ENCODE results near the gene IL2RA. TPM values are rescaled to one million over a fixed set of nuclear protein-coding genes. Genes with fewer than 3 reads are reported as not detected.
A peak's percentile ranks its signal among the peaks of the same experiment; 100 is the strongest.

Gene IL2RA
- total RNA-seq, 1 donor from 2014 or later: 4.3 TPM

DNA sequence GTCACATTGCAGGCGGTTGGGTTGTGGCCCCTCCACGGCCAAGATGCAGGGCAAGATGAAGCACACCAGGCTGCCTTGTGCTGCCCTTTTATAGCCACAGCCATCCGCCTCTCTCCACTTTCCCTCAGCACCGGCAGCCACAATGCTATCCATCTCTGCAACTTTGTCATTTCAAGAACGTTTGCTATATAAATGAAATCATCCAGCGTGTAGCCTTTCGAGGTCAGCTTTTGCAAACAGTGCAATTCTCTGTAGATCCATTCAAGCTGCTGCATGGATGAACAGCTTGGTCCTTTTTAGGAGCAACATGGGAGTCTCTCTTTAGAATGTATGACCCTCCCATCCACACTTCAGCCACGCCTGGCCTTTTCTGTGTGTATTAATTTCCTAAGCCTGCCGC lies 78.4 kb downstream of the IL2RA start:
- TF ChIP-seq CTCF (IDR thresholded peaks at IDR 0.05): no peak
- peak; percentile 42 for ATAC-seq
- DNase-seq: no peak
- H3K4me3 ChIP-seq: no peak overlapping the region
- no peaks in the 10 kb centered on the region for H3K9me3 ChIP-seq
- no peaks in the 10 kb centered on the region for H3K36me3 ChIP-seq
- no peak overlapping the region for H3K27ac ChIP-seq
- H3K27me3 ChIP-seq: no peaks in the 10 kb centered on the region
- intact Hi-C loops (cut with DNase I): no loop called here
- H3K4me1 ChIP-seq: no peaks in the 10 kb centered on the region

- no peaks in the 10 kb centered on the region for H3K27me3 ChIP-seq
- ATAC-seq (no peak), DNase-seq (no peak)
- no peaks in the 10 kb centered on the region for H3K36me3 ChIP-seq
- H3K4me1 ChIP-seq: no peaks in the 10 kb centered on the region
- no peaks in the 10 kb centered on the region for H3K9me3 ChIP-seq
- H3K27ac ChIP-seq: no peak overlapping the region
- intact Hi-C loops (cut with DNase I): no loop called here
- TF ChIP-seq CTCF (IDR thresholded peaks at IDR 0.05): no peak
- no peak overlapping the region for H3K4me3 ChIP-seq
Observed at GRCh38 chr10:5981529-5981928, 80.6 kb downstream of the IL2RA start.

DNA sequence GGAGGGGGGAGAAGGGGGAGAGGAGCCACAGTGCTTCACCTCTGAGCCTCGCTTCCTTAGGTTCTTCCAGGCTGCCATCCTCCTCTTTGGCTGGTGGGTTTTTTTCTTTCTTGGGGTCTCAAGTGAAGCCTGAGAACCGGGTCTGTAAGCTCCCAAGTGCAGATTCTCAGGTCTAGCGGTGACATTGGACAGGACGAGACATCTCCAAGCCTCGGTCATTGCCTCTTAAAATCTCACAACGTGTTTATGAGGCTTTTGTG lies 84.0 kb downstream of the IL2RA start:
- ATAC-seq (no peak), DNase-seq (no peak)
- H3K9me3 ChIP-seq: no peaks in the 10 kb centered on the region
- no peaks in the 10 kb centered on the region for H3K27me3 ChIP-seq
- H3K4me1 ChIP-seq: peaks cover 15% of the 10 kb centered on the region
- no peaks in the 10 kb centered on the region for H3K36me3 ChIP-seq
- no peak for TF ChIP-seq CTCF (IDR thresholded peaks at IDR 0.05)
- intact Hi-C loops (cut with DNase I): no loop called here
- peak overlapping the region; percentile 98 for H3K27ac ChIP-seq
- H3K4me3 ChIP-seq: peak overlapping the region; percentile 91

DNA sequence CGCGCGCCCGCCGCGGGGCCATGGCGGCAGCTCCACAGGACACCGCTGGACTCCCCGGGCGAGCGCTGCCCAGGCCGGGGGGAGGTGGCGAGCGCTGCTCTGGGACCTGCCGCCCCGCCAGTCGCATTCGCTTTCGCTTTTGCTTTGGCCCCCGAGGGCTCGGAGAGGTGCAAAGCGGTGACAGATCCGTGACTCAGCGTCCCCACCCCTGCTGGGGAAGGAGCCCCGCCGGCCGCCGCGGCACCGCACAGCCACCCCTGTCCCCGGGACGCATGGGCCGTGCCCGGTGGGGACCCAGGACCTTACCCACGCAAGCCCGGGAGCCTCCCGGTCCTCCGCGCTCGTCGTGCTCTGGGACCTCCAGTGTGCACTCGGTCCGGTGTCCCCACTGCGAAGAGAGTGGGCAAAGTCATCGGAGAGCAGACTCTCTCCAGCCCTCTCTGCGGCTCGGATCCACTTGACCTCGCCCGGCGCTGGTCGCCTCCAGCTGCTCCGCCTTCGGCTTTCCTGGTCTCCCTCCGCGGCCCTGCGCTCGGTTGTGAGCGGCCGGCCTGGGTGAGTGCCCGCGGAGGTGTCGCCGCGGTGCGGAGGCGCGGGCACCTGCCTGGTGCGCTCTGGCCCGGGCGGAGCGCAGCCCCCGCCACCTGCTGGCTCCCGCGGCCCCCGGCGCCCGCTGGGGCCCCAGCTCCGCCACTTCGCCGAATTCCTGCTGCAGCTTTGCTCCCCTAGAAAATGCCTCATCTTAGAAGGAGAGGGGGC lies 84.5 kb downstream of the IL2RA start, which contains the start of gene IL15RA:
Gene IL15RA, minus strand, starts transcription at position 73 of the 759 bp plus-strand sequence. Its CDS starts 51 bp downstream, at position 22.
- no peak for TF ChIP-seq CTCF (IDR thresholded peaks at IDR 0.05)
- peak; percentile 89 for ATAC-seq
- peak; percentile 91 for DNase-seq
- Histone ChIP-seq H3K36me3 (no peaks in the 10 kb centered on the region), H3K27ac (peak within 1 kb of the TSS; percentile 98), H3K4me3 (peak within 1 kb of the TSS; percentile 91), H3K27me3 (no peaks in the 10 kb centered on the region), H3K9me3 (no peaks in the 10 kb centered on the region), H3K4me1 (peaks cover 18% of the 10 kb centered on the region)
- intact Hi-C loops (cut with DNase I): no loop called here

- intact Hi-C loops (cut with DNase I): no loop called here
Observed at GRCh38 chr10:5976512-5977470, 85.4 kb downstream of the IL2RA start.

More at GRCh38 chr10:5976512-5977470, 85.4 kb downstream of the IL2RA start:
- peak; percentile 83 for DNase-seq
- Histone ChIP-seq H3K27me3 (no peaks in the 10 kb centered on the region), H3K9me3 (no peaks in the 10 kb centered on the region), H3K4me1 (peaks cover 27% of the 10 kb centered on the region), H3K27ac (peak overlapping the region; percentile 98), H3K4me3 (peak overlapping the region; percentile 91), H3K36me3 (no peaks in the 10 kb centered on the region)
- ATAC-seq: peak; percentile 75
- no peak for TF ChIP-seq CTCF (IDR thresholded peaks at IDR 0.05)

Data from upper lobe of right lung (tissue), 1 donor.